Activated CD4-positive, alpha-beta T cell treated with anti-CD3 and anti-CD28 coated beads for 4 hours (primary cell): ENCODE data around the gene CKAP5.

Experiments used
- DNase-seq, 2 donors: peaks; one replicate each; pipeline ENCODE4 v3.0.0-alpha.2; 2020

CKAP5 gene

DNA sequence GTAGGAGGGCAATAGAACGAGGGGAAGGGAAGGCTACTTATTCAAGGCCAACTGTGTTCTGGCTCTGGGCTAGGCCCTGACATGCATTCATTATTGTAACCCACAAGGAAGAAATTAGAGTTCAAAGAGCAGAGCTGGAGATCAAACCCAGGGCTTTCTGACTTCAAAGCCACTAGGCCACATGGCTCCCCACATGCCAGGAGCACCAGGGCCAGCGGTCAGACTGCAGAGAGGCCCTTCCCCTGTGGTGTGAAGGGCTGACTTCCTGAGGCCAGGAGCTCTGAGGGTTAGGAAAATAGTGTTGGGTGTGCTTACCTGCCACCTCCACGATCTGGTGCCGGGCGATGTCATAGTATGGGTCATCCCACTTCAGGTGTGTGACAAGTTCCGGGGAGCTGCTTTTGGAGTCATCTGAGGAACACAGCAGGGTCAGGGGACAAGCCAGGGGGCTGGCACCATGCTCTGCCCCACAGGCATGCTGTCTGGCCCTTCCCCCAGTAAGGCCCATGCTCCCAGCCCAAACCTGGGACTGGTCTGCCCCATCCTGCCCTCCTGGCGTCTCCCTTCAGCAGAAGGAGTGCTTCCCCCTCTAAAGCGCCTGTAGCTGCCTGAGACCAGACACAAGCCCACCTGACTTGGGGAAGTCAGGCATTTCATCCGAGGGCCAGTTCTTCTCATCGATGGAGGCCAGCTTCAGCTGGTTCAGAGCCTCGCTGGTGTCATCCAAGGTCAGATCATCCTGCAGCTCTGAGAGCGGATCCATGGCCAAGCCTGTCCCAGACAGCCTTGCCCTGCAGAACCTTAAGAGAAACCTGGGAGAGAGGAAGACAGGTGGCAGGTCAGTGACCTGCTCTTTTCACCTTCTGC is 150.5 kb downstream of the CKAP5 start:
- no peak for DNase-seq

DNA sequence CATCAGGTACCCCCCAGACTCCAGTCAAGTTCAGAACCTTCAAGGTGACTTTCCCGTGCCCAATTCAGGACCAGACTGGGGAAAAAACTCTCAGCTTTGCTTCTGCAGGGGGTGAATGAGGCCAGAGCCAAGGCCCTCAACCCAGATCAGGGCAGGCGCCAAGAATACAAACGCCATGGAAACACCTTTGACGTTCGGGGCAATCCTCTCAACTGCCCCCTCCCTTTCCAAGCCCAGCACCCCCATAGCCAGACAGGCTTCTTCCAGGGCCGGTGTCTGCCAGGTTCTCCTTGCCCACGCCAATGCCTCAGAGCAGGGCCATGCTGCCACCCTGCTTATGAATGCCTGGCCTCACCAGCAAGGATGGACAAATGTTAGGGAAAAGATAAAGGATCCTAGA is 151.5 kb downstream of the CKAP5 start:
- DNase-seq = no peak

DNA sequence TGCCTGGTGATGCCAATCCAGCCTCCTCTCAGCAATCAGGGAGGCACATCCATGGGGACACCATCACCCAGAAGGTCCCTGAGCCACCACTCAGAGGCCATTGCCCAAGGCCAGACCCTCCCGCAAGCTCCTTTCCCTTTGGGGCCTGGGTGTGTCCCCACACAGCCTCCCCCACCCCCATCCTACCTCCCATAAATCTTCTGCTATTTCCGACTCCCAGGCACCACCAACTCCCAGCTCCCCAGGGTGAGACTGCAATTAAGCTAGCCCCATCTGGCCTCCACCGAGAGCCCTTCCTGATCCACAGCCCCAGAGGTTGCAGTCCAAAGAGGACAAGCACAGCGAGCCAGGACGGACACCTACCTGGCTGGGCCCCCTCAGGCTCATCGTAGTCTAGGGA is 152.0 kb downstream of the CKAP5 start:
- DNase-seq = no peak

DNA sequence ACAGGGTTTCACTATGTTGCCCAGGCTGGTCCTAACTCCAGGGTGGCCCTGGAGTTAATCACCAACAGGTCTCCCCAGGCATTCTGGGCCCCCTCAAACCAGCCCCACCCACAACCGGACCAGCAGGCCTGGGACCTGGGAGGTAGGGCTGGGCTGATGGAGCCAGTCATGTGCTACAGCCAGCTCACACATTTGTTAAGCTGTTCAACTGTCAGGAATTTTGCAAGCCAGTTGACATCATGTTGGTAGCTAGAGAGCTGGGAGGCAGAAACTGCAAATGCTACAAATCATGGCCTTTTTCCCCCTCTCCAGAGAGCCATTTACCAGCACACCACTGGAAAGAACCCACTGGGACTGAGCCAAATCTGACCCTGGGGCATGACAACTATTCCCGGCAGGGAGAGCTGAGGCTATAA is 152.5 kb downstream of the CKAP5 start:
- DNase-seq = no peak
